ENCODE results near the gene SOX18. TPM values are rescaled to one million over a fixed set of nuclear protein-coding genes. Genes with fewer than 3 reads are reported as not detected.

SOX18 gene
- total RNA-seq, 1 donor from 2014 or later = 102 TPM

DNA sequence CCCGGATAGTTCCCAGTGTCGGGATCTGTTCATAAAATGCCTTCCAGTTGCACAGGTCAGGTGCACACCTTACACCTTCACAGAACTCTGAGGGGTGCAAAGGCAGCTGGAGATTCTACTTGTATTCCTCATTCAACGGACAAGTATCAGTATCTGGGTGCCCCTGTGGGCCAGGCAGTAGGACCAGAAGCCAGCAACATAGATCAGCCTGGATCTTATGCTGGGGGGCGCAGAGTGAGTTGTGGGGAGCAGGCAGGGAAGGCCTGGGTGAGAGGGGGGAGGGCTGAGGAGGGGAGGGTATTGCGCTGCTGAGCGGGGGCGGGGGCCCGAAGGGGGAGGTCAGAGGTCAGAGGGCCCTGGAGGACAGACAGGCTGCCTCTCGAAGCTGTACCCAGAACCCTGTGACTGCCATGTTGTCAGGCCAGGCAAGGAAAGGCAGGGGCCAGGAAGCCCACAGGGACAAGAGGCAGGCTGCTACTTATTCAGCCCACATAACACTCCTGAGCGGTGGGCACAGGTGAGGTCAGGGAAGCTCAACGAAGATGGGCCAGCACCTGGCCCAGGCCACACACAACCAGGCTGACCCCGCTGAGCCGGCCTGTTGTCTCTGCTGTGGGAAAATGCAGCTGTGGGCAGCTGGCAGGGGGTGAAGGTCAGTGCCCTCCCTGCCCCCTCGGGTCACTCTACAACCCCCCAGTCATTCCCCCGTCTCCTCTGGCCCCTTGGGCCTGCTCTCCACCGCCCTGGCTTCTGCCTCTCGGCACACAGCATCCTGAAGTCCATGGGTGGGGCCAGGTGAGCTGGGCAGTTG lies 31.6 kb upstream of the SOX18 start:
- DNase-seq (ENCODE audit: extremely low read depth, low read depth, low spot score) = no peak

DNA sequence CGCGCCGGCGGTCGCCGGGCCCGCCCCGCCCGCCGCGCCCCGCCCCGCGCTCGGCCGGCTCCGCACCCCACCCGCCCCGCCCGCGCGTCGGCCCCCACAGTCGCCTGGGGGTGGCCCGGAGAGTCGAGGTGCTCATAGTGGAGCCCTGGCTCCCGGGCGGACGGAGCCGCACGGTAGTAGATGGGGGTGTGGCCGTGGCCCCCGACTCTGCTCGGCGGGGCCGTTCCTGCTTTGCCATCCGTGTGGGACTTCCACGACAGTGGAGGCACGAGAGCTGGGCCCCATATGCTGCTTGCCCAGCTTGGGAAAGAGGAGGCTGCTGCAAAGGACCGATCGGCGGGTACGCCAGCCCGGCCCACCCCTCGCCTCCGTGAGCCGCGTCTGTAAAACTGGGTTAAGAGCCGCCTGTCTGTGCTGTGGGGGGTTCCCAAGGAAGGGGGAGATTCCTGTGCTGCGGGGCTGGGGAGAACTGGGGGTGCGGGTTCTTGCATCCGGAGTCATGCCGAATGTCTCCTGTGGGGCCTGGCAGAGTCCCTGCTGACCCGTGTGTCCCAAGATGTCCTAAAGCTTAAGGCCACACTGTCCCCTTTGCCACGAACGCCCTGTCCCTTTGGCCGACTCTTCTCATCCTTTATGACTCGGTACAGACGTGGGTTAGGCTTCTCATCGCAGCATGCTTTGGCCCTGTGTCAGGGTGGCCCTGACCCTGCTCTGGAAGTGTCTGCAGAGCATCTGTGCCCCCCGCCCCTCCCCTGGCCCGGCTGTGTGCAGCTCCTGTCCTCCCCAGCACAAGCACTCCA lies 30.8 kb upstream of the SOX18 start, which contains the start of gene OPRL1:
TSS of gene OPRL1 (plus strand) at position 70 of the 800 bp plus-strand sequence. CDS start 12,639 bp downstream, outside the sequence.
- no peak for DNase-seq (ENCODE audit: extremely low read depth, low read depth, low spot score)

DNA sequence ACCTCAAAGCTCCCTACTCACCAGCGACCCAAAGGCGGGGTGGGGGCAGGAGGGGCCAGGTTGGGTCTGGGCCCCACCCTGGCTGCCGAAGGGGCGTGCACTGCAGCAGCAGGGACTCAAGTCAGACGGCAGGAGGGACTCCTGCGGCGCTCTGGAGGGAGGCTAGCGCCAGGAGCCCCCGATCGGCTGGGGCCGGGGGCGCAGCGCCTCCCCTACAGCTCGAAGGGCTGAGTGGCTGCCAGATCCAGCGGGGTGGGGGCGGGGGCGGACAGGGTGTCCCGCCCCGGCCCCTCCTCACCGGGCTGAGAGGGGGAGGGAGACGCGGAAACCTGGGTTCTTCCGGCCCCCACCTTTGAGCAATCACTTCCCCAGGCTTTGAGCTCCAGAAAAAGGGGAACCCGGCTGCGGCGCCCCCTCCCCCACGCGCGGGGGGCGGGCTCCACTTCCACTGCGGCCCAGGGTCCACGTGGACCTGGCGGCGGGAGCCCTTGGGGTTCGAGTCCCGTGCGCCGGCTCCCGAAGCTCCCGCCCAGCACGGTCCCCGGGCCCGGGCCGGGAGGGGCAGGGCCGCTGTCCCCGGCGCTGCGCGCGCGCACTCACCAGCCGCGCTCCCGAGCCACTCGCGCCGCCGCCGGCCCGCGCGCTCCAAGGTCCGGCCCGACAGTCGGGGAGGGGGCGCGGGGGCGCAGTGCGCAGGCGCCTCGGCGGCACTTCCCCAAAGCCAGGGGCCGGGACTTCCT lies 30.0 kb upstream of the SOX18 start, which contains the start of gene RGS19:
TSS of gene RGS19 (minus strand) at position 246 of the 740 bp plus-strand sequence. CDS start 2,632 bp downstream, outside the sequence.
- DNase-seq (ENCODE audit: extremely low read depth, low read depth, low spot score) = no peak

DNA sequence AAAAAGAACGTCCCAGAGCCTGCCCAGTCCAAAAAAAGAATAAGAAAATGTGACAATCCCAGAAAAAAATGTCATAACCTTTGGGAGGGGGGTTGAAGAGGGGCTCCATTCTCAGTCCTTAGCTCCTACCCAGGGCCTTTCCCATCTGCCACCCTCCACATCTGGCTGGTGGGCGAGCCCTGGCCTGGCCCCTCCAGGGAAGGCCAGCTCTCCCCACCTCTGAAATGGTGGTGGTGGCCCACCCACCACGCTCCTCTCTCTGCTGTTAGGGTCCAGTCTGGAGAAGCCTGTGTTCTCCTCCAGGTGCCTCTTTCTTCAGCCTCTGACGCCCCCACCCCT lies 29.5 kb upstream of the SOX18 start:
- no peak for DNase-seq (ENCODE audit: extremely low read depth, low read depth, low spot score)

DNA sequence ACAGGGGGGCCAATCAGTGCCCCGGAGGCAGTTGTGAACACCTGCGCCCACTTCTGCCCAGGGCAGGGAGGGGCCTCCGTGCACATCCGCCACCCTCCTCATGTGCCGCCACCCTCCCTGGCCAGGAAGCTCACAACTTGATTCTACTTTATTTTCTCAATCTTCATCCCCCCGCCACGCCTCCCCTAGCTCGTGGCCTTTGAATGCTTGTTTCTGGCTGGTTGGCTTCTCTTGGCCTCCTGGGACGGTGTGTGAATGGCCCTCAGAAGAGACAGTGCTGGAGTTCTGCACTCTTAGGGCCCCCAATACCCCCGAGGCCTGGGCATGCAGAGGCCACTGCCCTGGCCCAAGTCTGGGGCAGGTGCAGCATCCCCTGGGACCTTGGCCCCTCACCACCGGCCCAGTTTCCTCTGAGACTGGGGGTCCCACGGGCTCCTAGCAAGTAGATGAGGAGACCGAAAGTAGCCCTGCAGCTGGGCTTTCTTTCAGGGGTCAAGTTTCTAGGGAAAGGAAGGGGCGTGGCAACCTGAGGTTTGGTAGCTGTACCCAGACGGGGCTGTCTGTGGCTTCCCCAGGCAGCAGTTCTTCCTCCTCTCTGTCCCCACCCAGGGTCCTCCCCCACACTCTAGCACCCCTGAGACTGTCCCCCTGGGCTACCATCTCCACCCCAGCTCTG lies 28.6 kb upstream of the SOX18 start:
- DNase-seq (ENCODE audit: extremely low read depth, low read depth, low spot score) = no peak

DNA sequence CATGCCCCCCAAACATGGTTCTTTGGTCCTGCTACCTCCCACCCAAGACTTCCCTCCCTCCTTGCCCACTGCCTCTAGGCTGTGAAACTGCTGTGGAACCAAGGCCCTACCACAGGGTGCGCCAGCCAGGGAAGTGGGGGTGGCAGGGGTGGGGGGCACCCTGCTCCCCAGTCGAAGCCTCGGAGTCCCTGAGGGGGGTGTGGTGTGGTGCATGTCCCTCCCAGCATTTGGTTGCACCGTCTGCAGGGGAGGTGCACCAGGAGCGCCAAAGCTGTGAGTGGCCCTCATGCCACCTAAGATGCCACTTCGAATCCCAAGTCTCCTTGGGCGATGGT lies 28.1 kb upstream of the SOX18 start:
- no peak for DNase-seq (ENCODE audit: extremely low read depth, low read depth, low spot score)

DNA sequence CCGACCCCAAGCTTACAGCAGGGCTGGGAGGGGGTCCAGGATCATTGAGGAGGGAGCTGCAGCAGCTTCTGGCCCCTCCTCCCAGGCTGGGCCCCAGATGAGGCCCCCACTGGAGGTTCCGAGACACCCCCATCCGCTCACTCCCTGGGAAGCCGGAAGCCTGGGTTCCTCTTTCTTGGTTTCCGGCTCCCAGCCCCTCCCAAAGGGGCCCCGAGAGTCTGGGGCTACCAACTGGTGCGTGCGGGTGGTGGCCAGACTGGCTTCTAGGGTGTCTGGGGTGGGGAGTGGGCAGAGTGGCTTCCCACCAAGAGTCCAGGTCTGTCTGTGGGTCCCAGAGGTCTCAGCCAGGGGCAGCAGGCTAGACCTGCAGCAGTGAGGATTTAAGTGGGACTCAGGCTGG lies 27.7 kb upstream of the SOX18 start:
- no peak for DNase-seq (ENCODE audit: extremely low read depth, low read depth, low spot score)

DNA sequence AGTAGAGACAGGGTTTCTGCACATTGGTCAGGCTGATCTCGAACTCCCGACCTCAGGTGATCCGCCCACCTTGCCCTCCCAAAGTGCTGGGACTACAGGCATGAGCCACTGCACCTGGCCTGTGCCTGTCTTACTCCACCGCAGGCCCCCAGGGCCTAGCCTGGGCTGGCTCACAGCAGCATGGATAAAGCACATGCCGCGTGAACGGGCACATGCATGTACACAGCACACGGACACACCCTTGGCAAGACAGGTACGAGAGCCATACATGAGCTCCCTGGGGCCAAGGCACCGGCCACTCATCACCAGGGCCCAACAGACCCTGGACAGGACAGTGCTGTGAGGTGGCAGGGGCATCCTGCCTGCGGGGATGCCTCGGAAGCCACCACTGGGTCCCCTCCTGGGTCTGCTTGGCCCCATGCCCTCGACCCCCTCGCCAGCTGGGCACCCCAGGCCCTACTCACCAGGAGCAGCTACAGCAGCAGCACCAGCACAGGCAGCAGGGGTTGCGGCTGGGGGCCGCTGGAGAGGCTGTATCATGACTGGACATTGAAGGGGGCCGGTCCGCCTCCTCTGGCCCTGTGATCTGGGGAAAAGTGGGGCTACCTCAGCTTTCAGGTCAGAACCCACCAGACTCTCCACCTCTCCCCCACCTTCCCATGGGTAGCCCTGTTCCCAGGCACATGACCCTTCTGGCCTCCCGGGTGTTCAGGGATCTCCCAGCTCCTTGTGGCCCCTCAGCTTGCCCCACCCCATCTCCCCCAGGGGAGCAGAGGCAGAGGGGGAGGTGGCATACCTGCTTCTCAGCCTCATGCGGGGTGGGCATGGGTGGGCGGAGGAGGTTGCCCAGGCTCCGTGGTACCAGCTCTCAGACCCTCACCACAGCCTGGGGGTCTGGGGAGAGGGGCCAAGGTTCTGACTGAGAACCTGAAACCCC lies 26.9 kb upstream of the SOX18 start:
- no peak for DNase-seq (ENCODE audit: extremely low read depth, low read depth, low spot score)

DNA sequence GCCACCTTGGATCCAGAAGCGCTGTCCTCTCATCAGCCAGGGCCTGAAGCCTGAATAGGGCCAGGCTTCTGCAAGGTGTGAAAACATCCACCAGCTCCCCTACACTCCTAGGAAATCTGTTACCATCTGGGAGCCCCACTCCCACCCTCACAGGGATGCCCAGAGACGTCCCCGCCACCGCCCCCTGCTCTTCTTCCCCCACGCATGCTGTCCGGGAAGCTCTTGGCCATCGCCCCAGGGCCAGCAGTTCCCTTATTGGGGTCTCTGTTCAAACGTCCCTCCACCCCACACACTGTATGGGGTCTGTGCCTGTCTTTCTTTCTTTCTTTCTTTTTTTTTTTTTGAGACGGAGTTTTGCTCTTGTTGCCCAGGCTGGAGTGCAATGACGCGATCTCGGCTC lies 26.1 kb upstream of the SOX18 start:
- no peak for DNase-seq (ENCODE audit: extremely low read depth, low read depth, low spot score)

DNA sequence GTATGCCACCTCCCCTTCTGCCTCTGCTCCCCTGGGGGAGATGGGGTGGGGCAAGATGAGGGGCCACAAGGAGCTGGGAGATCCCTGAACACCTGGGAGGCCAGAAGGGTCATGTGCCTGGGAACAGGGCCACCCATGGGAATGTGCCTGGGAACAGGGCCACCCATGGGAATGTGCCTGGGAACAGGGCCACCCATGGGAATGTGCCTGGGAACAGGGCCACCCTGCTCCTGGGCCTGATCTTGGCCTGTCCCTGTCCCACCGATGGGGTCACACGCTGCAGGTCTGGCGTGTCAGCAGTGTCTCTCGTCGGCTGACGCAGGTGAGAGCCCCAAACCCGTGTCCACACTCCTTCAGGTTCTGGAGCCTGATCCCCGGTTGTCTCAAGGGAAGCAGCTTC lies 25.5 kb upstream of the SOX18 start:
- no peak for DNase-seq (ENCODE audit: extremely low read depth, low read depth, low spot score)

DNA sequence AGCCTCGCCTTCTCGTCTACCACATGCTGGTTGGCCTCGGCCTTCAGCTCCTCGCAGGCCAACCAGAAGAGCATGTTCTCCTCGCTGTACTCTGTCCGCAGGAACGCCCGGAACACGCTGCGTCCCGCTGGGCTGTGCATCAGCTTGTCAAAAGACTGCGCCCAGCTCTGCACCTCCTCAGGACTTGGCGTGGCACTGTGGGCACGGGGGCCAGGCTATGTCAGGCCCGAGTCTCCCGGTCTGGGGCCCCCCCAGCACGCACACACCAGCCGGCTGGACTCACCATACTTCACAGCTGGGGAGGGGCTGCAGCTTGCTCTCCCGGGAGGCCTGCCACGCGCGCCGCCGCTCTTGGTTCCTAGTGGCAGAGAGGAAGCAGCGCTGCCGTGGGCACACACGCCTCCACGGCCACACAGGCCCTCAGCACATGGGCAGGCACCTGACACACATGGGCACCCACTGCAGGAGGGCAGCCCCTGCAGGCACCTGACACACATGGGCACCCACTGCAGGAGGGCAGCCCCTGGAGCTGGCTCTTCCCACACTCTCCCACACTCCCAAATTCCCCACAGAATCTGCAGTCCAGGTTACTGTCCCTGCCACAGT lies 24.8 kb upstream of the SOX18 start:
- no peak for DNase-seq (ENCODE audit: extremely low read depth, low read depth, low spot score)

DNA sequence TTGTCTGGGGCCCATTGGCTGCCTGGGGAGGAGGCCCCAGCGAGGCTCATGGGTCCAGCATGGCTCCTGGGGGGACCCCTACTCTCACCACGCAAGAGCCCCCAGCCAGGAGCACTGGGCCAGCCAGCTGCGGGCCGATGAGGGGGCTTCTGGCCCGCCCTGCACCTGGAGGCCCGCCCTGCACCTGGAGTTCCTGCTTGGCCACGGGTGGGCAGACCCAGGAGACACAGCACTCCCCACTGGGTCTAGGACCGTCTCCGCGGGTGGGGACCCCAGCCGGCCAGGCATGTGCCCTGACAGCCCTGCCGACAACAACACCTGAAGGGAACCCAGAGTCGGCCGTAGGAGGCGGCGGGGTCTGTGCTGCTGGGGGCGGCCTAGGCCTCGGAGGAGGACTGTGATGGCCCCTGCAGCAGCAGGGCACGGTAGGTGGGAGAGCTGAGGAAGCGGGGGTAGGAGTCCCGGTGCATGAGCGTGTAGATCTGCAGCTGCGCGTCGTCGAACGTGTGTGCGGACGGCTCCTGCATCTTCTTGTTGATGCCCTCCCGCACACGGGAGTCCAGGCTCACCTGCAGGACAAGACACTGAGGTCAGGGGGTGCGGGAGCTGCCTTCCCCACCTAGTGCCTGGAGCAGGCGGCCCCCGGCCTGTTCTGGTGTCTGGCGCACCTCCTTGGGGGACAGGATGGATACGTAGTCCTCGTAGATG lies 24.2 kb upstream of the SOX18 start:
- DNase-seq (ENCODE audit: extremely low read depth, low read depth, low spot score) = no peak

DNA sequence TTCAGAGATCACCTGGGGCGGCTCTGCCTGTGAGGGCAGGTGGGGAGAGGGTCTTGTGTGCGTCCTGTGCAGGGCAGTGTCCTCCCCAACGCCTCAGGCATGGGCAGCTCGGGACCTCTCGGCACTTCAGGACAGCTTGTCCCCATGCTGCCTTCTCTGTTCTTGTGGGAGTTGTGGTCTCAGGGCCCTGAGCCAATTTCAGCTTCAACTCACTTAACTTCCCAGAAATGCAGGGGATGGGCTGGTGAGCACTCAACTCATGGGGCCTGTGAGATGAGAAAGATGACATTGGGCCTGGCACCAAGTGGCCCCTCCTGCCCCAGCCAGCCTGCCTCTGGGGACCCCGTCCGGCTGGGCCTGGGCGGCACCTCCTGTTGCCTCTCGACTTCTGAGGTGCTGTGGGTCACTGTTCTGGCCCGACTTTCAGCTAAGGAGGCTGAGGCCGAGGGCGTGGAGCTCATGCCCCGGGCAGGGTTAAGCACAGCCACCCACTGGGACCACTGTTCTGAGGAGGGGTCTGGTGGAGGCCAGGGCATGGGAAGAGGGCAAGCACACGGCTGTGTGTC lies 23.1 kb upstream of the SOX18 start:
- DNase-seq (ENCODE audit: extremely low read depth, low read depth, low spot score) = no peak

DNA sequence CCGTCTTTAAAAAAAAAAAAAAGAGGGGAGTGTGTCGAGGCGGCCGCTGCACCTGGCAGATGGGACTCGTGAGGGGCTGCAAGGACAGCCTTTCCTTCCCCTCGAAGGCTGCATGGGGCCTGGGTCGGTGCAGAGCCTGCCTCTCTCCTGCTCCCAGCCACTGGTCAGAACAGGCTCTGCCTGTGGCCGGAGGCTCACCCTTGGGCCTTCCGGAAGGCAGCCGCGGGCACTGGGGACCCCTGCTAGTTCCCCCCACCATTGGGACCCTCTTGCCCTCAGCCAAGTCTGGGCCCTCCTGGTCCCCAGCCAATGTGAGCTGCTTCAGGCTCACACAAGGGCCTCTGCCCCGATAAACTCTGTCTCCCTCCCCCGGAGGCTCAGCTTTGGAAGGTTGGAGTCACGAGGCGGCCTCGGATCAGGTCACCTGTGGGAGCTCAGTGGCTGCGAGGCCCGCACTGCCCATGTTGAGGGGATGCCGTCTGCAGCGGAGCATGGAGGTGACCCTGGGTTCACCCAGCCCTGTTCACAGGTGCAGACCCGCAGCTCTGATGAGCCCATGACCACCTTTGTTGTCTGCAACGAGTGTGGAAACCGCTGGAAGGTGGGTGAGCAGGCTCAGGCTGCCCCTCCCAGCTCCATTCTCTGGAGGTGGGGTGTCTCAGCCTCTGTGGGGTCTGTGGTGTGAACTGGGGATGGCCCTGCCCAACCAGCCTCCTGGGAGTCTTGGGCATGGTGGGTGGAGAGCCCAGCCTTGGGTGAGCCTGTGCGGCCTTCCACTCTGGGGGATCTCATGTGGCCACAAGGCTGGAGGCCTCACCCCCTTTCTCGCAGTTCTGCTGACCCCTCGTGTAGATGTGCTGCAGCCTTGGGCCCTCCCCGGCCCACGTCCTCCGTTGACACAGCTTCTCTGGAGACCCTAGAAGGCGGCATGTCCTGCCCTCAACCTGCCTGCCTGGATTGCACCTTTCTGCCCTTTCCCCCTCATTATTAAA lies 22.2 kb upstream of the SOX18 start:
- no peak for DNase-seq (ENCODE audit: extremely low read depth, low read depth, low spot score)

DNA sequence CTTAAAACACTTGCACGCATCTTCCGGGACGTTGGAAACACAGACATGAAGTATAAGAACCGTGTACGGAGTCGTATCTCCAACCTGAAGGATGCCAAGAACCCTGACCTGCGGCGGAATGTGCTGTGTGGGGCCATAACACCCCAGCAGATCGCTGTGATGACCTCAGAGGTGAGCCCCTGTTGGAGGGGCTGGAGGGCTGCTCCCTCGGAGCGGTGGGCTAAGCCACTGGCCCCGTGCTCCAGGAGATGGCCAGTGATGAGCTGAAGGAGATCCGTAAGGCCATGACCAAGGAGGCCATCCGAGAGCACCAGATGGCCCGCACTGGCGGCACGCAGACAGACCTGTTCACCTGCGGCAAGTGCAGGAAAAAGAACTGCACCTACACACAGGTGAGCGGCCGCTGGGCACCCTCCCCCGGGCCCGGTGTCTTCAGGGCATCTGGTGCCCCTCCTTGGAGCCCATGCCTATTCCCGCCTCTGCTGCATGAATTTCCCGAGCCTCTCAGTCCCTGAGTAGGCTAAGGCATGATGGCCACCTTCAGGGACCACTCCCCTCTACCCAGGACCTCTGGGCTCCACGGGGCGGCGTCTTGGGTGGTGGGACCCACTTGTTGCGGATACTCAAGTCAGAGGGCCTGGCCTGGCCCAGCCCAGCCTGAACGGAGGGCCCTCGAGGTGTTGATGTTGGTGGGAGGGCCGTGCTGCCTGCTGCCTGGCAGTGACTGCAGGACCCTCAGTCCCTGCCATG lies 21.0 kb upstream of the SOX18 start:
- no peak for DNase-seq (ENCODE audit: extremely low read depth, low read depth, low spot score)

DNA sequence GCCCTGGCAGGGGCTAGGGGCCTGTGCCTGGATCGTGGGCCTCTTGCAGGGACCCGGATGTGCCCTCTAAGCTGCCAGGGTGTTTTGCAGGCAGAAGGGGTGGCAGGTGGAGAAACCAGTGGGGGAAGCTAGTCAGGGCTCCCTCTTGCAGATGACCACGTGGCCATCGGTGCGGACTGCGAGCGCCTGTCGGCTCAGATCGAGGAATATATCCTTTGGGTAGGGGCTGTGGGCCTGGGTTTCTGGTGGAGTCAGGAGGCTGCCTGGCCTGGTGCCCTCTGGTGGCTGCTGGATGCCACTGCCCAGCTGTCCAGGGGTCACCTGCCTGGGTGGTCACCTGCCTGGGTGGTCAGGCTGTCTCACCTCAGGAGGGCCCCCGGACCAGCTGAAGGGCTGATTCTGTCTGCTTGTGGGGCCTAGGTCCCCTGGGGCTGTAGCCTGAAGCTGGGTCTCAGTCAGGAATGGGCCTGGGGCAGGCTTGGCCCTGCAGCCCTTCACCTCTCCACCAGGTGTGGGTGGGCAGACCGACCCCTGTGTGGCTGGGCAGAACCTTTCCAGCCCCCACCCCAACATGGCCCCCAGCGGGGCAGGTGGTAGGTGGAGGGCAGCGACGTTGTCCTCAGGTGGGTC lies 20.3 kb upstream of the SOX18 start:
- no peak for DNase-seq (ENCODE audit: extremely low read depth, low read depth, low spot score)

Measured in glomerular endothelial cell (primary cell).